Measurements from ENCODE around the gene ADAMTS7.

DNA sequence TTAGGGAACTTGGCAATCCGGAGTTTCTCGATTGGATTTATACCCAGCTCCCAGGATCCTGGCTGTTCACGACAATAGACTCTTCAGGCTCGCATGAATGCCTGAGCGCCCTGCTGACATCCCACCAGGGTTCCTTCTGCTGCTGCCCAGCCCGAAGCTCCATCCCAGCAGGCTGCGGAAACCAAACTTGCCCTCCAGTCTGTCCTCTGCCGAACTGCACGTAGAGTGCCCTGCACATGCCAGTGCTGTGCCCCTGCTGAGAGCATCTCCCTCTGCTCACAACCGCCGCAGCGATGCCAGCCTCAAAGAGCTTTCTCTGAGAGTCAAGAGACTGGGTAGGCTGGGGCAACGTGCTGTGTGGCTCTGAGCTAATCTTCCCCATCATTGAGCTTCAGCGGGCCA is 6.9 kb downstream of the ADAMTS7 start:
- TF ChIP-seq CTCF (IDR thresholded peaks at IDR 0.05) (no peak), EZH2 (IDR thresholded peaks at IDR 0.05) (no peak)
